HCT116 (cell line): ENCODE results near the gene KLK11.

Experiments used
- ATF3 ChIP-seq: IDR thresholded peaks from 2 replicates; pipeline ENCODE4 v1.6.1; 2012
- CEBPB ChIP-seq: IDR thresholded peaks from 2 replicates; pipeline ENCODE4 v1.6.1; 2012; ENCODE audit warnings: low read depth
- EGR1 ChIP-seq: IDR thresholded peaks from 2 replicates; pipeline ENCODE4 v1.6.1; 2012; ENCODE audit warnings: low read depth
- EZH2phosphoT487 ChIP-seq: fragments of 200-600 bp; IDR thresholded peaks from 2 replicates; pipeline ENCODE4 v1.6.1; 2018; ENCODE audit warnings: antibody characterized with exemption, borderline replicate concordance
- JUND ChIP-seq: IDR thresholded peaks from 2 replicates; pipeline ENCODE4 v1.6.1; 2012
- POLR2A ChIP-seq: IDR thresholded peaks from 2 replicates; pipeline ENCODE4 v1.7.0; 2011; ENCODE audit warnings: borderline replicate concordance; ENCODE audit not compliant: insufficient read depth, insufficient read length; ENCODE audit errors: extremely low read depth
- POLR2AphosphoS5 ChIP-seq: IDR thresholded peaks from 2 replicates; pipeline ENCODE4 v1.6.1; 2011; ENCODE audit warnings: mild to moderate bottlenecking, low read depth, low read length, moderate library complexity
- SRF ChIP-seq: IDR thresholded peaks from 2 replicates; pipeline ENCODE4 v1.6.1; 2012; ENCODE audit warnings: low read depth
- TF ChIP-seq, protein P1 (sequence below), 3 experiments: fragments of 200-600 bp in 1 of 3; sonication (generic) in 1 of 3; IDR thresholded peaks in 2 of 3; conservative IDR thresholded peaks in 1 of 3; 2 replicates each; pipeline ENCODE4 v1.5.1; 2012 to 2017; ENCODE audit warnings: low read depth in 2 of 3, low read length in 2 of 3, antibody characterized with exemption in 1 of 3, borderline replicate concordance in 1 of 3, control low read depth in 1 of 3, mild to moderate bottlenecking in 1 of 3, mixed read lengths in 1 of 3, mixed run types in 1 of 3, moderate library complexity in 1 of 3; ENCODE audit not compliant: insufficient read depth in 1 of 3
- TF ChIP-seq, protein P2 (sequence below): IDR thresholded peaks from 2 replicates; pipeline ENCODE4 v1.6.1; 2012; ENCODE audit warnings: low read depth
- TF ChIP-seq, protein P3 (sequence below): IDR thresholded peaks from 2 replicates; pipeline ENCODE4 v1.6.1; 2012

DNA sequence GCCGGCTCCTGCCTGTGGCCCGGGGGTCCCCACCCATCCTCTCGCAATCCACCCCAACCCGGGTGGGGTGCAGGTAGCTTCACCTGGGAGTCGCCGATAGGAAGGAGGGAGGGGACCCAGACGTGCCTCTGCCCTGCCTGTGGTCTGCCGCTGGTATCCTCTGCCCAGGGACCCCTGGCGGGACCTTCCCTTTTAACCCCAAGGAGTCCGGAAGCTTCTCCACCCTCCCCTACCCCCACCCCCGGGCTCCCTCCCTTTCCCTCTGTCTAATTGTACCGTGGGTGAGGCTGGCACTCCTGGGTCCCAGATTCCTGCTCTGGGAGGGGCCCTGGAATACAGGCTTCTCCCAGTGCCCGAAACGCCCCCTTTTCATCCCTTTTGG lies 6.9 kb downstream of the KLK11 start, which contains the start of gene KLK10:
- TF ChIP-seq, protein P1, sequence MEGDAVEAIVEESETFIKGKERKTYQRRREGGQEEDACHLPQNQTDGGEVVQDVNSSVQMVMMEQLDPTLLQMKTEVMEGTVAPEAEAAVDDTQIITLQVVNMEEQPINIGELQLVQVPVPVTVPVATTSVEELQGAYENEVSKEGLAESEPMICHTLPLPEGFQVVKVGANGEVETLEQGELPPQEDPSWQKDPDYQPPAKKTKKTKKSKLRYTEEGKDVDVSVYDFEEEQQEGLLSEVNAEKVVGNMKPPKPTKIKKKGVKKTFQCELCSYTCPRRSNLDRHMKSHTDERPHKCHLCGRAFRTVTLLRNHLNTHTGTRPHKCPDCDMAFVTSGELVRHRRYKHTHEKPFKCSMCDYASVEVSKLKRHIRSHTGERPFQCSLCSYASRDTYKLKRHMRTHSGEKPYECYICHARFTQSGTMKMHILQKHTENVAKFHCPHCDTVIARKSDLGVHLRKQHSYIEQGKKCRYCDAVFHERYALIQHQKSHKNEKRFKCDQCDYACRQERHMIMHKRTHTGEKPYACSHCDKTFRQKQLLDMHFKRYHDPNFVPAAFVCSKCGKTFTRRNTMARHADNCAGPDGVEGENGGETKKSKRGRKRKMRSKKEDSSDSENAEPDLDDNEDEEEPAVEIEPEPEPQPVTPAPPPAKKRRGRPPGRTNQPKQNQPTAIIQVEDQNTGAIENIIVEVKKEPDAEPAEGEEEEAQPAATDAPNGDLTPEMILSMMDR (IDR thresholded peaks at IDR 0.05 in 2 of 3, conservative IDR thresholded peaks at IDR 0.05 in 1 of 3; ENCODE audit: borderline replicate concordance in 1 of 3, insufficient read depth in 1 of 3, low read depth in 2 of 3, low read length in 2 of 3): no peak
- TF ChIP-seq POLR2AphosphoS5: no peak
- TF ChIP-seq, protein P2, sequence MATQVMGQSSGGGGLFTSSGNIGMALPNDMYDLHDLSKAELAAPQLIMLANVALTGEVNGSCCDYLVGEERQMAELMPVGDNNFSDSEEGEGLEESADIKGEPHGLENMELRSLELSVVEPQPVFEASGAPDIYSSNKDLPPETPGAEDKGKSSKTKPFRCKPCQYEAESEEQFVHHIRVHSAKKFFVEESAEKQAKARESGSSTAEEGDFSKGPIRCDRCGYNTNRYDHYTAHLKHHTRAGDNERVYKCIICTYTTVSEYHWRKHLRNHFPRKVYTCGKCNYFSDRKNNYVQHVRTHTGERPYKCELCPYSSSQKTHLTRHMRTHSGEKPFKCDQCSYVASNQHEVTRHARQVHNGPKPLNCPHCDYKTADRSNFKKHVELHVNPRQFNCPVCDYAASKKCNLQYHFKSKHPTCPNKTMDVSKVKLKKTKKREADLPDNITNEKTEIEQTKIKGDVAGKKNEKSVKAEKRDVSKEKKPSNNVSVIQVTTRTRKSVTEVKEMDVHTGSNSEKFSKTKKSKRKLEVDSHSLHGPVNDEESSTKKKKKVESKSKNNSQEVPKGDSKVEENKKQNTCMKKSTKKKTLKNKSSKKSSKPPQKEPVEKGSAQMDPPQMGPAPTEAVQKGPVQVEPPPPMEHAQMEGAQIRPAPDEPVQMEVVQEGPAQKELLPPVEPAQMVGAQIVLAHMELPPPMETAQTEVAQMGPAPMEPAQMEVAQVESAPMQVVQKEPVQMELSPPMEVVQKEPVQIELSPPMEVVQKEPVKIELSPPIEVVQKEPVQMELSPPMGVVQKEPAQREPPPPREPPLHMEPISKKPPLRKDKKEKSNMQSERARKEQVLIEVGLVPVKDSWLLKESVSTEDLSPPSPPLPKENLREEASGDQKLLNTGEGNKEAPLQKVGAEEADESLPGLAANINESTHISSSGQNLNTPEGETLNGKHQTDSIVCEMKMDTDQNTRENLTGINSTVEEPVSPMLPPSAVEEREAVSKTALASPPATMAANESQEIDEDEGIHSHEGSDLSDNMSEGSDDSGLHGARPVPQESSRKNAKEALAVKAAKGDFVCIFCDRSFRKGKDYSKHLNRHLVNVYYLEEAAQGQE: no peak
- no peak for TF ChIP-seq SRF
- no peak for TF ChIP-seq ATF3
- TF ChIP-seq CEBPB: no peak
- TF ChIP-seq EGR1: no peak
- no peak for TF ChIP-seq EZH2phosphoT487
- TF ChIP-seq POLR2A: no peak
- TF ChIP-seq JUND: no peak
- TF ChIP-seq, protein P3, sequence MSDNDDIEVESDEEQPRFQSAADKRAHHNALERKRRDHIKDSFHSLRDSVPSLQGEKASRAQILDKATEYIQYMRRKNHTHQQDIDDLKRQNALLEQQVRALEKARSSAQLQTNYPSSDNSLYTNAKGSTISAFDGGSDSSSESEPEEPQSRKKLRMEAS: no peak
